WTC11 (cell line): ENCODE data around the gene IPO11.

Experiments
- CREM ChIP-seq: sonication (generic); formaldehyde crosslinking; IDR thresholded peaks from 2 replicates; pipeline ENCODE4 v1.8.1; 2022; ENCODE audit warnings: mild to moderate bottlenecking, missing genetic modification reagents, moderate library complexity
- CTCF ChIP-seq: fragments of 200-600 bp; IDR thresholded peaks from 2 replicates; pipeline ENCODE4 v1.8.0; 2022; ENCODE audit warnings: antibody characterized with exemption
- JUN ChIP-seq: sonication (generic); formaldehyde crosslinking; IDR thresholded peaks from 2 replicates; pipeline ENCODE4 v1.8.0; 2023; ENCODE audit warnings: mild to moderate bottlenecking, missing genetic modification reagents
- KAT7 ChIP-seq: sonication (generic); formaldehyde crosslinking; IDR thresholded peaks from 2 replicates; pipeline ENCODE4 v1.8.1; 2023; ENCODE audit warnings: missing genetic modification reagents, mild to moderate bottlenecking, borderline replicate concordance
- NR3C1 ChIP-seq: sonication (generic); formaldehyde crosslinking; conservative IDR thresholded peaks from 2 replicates; pipeline ENCODE4 v1.8.1; 2023; ENCODE audit warnings: low read depth, mild to moderate bottlenecking, missing genetic modification reagents
- TP53 ChIP-seq: sonication (generic); formaldehyde crosslinking; IDR thresholded peaks from 2 replicates; pipeline ENCODE4 v1.8.1; 2023; ENCODE audit warnings: mild to moderate bottlenecking, missing genetic modification reagents
- ZNF263 ChIP-seq: sonication (generic); formaldehyde crosslinking; IDR thresholded peaks from 2 replicates; pipeline ENCODE4 v1.8.1; 2022; ENCODE audit warnings: low read depth, mild to moderate bottlenecking, moderate library complexity, missing genetic modification reagents
- ZSCAN18 ChIP-seq: fragments of 250-450 bp; sonication (Bioruptor Pico); IDR thresholded peaks from 2 replicates; pipeline ENCODE4 v2.1.2; 2022; ENCODE audit warnings: mild to moderate bottlenecking, moderate library complexity
- TF ChIP-seq, protein P1 (sequence below): sonication (generic); formaldehyde crosslinking; IDR thresholded peaks from 2 replicates; pipeline ENCODE4 v1.8.1; 2022; ENCODE audit warnings: mild to moderate bottlenecking, missing genetic modification reagents, moderate library complexity, borderline replicate concordance
- TF ChIP-seq, protein P2 (sequence below): sonication (generic); formaldehyde crosslinking; IDR thresholded peaks from 2 replicates; pipeline ENCODE4 v1.8.1; 2022; ENCODE audit warnings: low read depth, missing genetic modification reagents, borderline replicate concordance
- TF ChIP-seq, protein P3 (sequence below): sonication (generic); formaldehyde crosslinking; IDR thresholded peaks from 2 replicates; pipeline ENCODE4 v1.8.0; 2022; ENCODE audit warnings: mild to moderate bottlenecking, missing genetic modification reagents

GRCh38 chr5:62603934-62604333 lies 191.4 kb downstream of the IPO11 start:
- TF ChIP-seq CTCF, result no peak
- TF ChIP-seq, protein P1, sequence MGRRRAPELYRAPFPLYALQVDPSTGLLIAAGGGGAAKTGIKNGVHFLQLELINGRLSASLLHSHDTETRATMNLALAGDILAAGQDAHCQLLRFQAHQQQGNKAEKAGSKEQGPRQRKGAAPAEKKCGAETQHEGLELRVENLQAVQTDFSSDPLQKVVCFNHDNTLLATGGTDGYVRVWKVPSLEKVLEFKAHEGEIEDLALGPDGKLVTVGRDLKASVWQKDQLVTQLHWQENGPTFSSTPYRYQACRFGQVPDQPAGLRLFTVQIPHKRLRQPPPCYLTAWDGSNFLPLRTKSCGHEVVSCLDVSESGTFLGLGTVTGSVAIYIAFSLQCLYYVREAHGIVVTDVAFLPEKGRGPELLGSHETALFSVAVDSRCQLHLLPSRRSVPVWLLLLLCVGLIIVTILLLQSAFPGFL (CRISPR knock-in tag), result no peak
- no peak for TF ChIP-seq NR3C1 (CRISPR knock-in tag)
- TF ChIP-seq TP53 (CRISPR knock-in tag), result no peak
- TF ChIP-seq ZNF263 (CRISPR knock-in tag), result no peak
- TF ChIP-seq CREM, result no peak
- no peak for TF ChIP-seq JUN (CRISPR knock-in tag)
- TF ChIP-seq, protein P2, sequence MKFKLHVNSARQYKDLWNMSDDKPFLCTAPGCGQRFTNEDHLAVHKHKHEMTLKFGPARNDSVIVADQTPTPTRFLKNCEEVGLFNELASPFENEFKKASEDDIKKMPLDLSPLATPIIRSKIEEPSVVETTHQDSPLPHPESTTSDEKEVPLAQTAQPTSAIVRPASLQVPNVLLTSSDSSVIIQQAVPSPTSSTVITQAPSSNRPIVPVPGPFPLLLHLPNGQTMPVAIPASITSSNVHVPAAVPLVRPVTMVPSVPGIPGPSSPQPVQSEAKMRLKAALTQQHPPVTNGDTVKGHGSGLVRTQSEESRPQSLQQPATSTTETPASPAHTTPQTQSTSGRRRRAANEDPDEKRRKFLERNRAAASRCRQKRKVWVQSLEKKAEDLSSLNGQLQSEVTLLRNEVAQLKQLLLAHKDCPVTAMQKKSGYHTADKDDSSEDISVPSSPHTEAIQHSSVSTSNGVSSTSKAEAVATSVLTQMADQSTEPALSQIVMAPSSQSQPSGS (CRISPR knock-in tag), result no peak
- TF ChIP-seq, protein P3, sequence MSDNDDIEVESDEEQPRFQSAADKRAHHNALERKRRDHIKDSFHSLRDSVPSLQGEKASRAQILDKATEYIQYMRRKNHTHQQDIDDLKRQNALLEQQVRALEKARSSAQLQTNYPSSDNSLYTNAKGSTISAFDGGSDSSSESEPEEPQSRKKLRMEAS (CRISPR knock-in tag), result no peak
- TF ChIP-seq ZSCAN18 (CRISPR knock-in tag), result no peak
- TF ChIP-seq KAT7 (CRISPR knock-in tag), result no peak
